Measurements from ENCODE around the gene SORCS2. TPM values are rescaled to one million over a fixed set of nuclear protein-coding genes. Genes with fewer than 3 reads are reported as not detected.

Gene SORCS2
- total RNA-seq, 1 donor from 2014 or later, result 13.8 TPM

- H3K4me1 Mint-ChIP-seq (ENCODE audit: low read depth, unreplicated experiment), result no peaks in the 10 kb centered on the region
- DNase-seq (ENCODE audit: low read depth), result no peak
- H3K4me1 ChIP-seq (ENCODE audit: insufficient read depth, low read length), result no peaks in the 10 kb centered on the region
- H3K27me3 Mint-ChIP-seq (ENCODE audit: low read depth, unreplicated experiment), result peaks cover 36% of the 10 kb centered on the region
- peaks cover 12% of the 10 kb centered on the region for H3K36me3 Mint-ChIP-seq (ENCODE audit: low read depth, unreplicated experiment)
- no peak overlapping the region for H3K9ac ChIP-seq (ENCODE audit: low read length)
- peaks cover 2% of the 10 kb centered on the region for H3K9me3 Mint-ChIP-seq (ENCODE audit: unreplicated experiment)
- TF ChIP-seq CTCF (IDR thresholded peaks at IDR 0.05; ENCODE audit: insufficient read depth, low read depth, low read length) (no peak), EZH2 (IDR thresholded peaks at IDR 0.05; ENCODE audit: insufficient read depth, low read length) (no peak)
- no peaks in the 10 kb centered on the region for H3K79me2 ChIP-seq (ENCODE audit: insufficient read depth, low read length)
- H3K27me3 ChIP-seq (ENCODE audit: insufficient read depth, low read length), result no peaks in the 10 kb centered on the region
- H3K36me3 ChIP-seq (ENCODE audit: insufficient read depth, low read length), result no peaks in the 10 kb centered on the region
- H3K9me3 ChIP-seq (ENCODE audit: insufficient read depth, low read depth, low read length), result no peaks in the 10 kb centered on the region
- H3K4me3 Mint-ChIP-seq (ENCODE audit: unreplicated experiment), result no peak overlapping the region
- FAIRE-seq, result no peak
- no peak overlapping the region for H3K4me2 ChIP-seq (ENCODE audit: low read length)
- H2AFZ ChIP-seq (ENCODE audit: low read depth, low read length), result no peak overlapping the region
- H3K27ac Mint-ChIP-seq (ENCODE audit: unreplicated experiment), result no peak overlapping the region
- no peak overlapping the region for H3K27ac ChIP-seq (ENCODE audit: low read depth, low read length)
- H4K20me1 ChIP-seq (ENCODE audit: insufficient read depth, low read length), result peaks cover 11% of the 10 kb centered on the region
- H3K4me3 ChIP-seq (ENCODE audit: insufficient read depth, low read depth, low read length), result no peak overlapping the region
Measured at GRCh38 chr4:7740866-7741525, 548.7 kb downstream of the SORCS2 start.

GRCh38 chr4:7741946-7742806, 549.8 kb downstream of the SORCS2 start:
- Mint-ChIP-seq H3K27me3 (ENCODE audit: low read depth, unreplicated experiment) (peaks cover 39% of the 10 kb centered on the region), H3K4me1 (ENCODE audit: low read depth, unreplicated experiment) (no peaks in the 10 kb centered on the region), H3K36me3 (ENCODE audit: low read depth, unreplicated experiment) (peaks cover 12% of the 10 kb centered on the region), H3K9me3 (ENCODE audit: unreplicated experiment) (peaks cover 2% of the 10 kb centered on the region), H3K27ac (ENCODE audit: unreplicated experiment) (no peak overlapping the region), H3K4me3 (ENCODE audit: unreplicated experiment) (no peak overlapping the region)
- FAIRE-seq, result no peak
- Histone ChIP-seq H3K27me3 (ENCODE audit: insufficient read depth, low read length) (no peaks in the 10 kb centered on the region), H3K9me3 (ENCODE audit: insufficient read depth, low read depth, low read length) (no peaks in the 10 kb centered on the region), H3K4me1 (ENCODE audit: insufficient read depth, low read length) (no peaks in the 10 kb centered on the region), H3K36me3 (ENCODE audit: insufficient read depth, low read length) (no peaks in the 10 kb centered on the region), H3K4me2 (ENCODE audit: low read length) (no peak overlapping the region), H3K4me3 (ENCODE audit: insufficient read depth, low read depth, low read length) (no peak overlapping the region), H2AFZ (ENCODE audit: low read depth, low read length) (no peak overlapping the region), H3K79me2 (ENCODE audit: insufficient read depth, low read length) (no peaks in the 10 kb centered on the region), H4K20me1 (ENCODE audit: insufficient read depth, low read length) (peaks cover 10% of the 10 kb centered on the region), H3K27ac (ENCODE audit: low read depth, low read length) (no peak overlapping the region), H3K9ac (ENCODE audit: low read length) (no peak overlapping the region)
- DNase-seq (ENCODE audit: low read depth), result no peak
- no peak for TF ChIP-seq CTCF (IDR thresholded peaks at IDR 0.05; ENCODE audit: insufficient read depth, low read depth, low read length)
- no peak for TF ChIP-seq EZH2 (IDR thresholded peaks at IDR 0.05; ENCODE audit: insufficient read depth, low read length)

All from astrocyte (in vitro differentiated cells and primary cell).